ENCODE data around the gene PRSS36. TPM values are rescaled to one million over a fixed set of nuclear protein-coding genes. Genes with fewer than 3 reads are reported as not detected.

Gene PRSS36
- total and polyA plus RNA-seq, 9 of the 15 experiments (the other 6 are each of a cell fraction or from before 2014, with no cell fraction given) = 0.09 to 1.2 (median 0.54) TPM; not detected in 2

- Histone ChIP-seq H3K27me3 (ENCODE audit: control insufficient read depth in 2 of 2, insufficient read depth in 2 of 2, low read length in 2 of 2) (no peaks in the 10 kb centered on the region), H2AFZ (ENCODE audit: low read depth, low read length) (peak overlapping the region; percentile 65), H3K27ac (ENCODE audit: extremely low read depth, low read depth, low read length) (no peak overlapping the region), H3K4me3 (no peak overlapping the region), H3K9ac (ENCODE audit: insufficient read depth in 1 of 2, low read depth in 2 of 2, low read length in 2 of 2) (no peak overlapping the region), H3K4me1 (replicated peaks in 1 of 2; ENCODE audit: control insufficient read depth in 2 of 2, insufficient read depth in 2 of 2, low read length in 2 of 2) (peaks cover 5 to 14% of the 10 kb centered on the region in 2 experiments; a peak in 4 of 5 replicates), H3K9me1 (ENCODE audit: control insufficient read depth, insufficient read depth, low read length) (peaks cover 3% of the 10 kb centered on the region), H3K36me3 (ENCODE audit: control insufficient read depth, insufficient read depth, low read length) (no peaks in the 10 kb centered on the region), H3K9me3 (replicated peaks; ENCODE audit: control insufficient read depth, insufficient read depth, low read depth, low read length) (0 out of 2 replicates have a peak, but pooled peaks cover 4% of the 10 kb centered on the region), H4K20me1 (replicated peaks; ENCODE audit: control insufficient read depth, insufficient read depth, low read length) (no peaks in the 10 kb centered on the region), H3K4me2 (ENCODE audit: insufficient read depth, low read length) (no peak overlapping the region), H3K79me2 (ENCODE audit: control insufficient read depth, insufficient read depth, low read length) (no peaks in the 10 kb centered on the region; the same call in 2 of the 3 replicates)
- BruUV-seq (replicated peaks) = no TSS peak
- 39% methylated on average over 4 of the region's 4 CpGs for WGBS (ENCODE audit: insufficient coverage, low coverage, missing lambda C conversion rate)
- ATAC-seq (peak; percentile 13; the same call in 1 of the 3 replicates), FAIRE-seq (peak; percentile 71), DNase-seq (ENCODE audit: extremely low read depth in 1 of 4, low spot score in 3 of 4) (peak in 1 of 4 experiments; percentile 62)
- ChIA-PET POLR2A (interaction anchor here (0.8 to 3.0 kb wide), 6 partner anchors 15 to 115 kb away, joined by 3 to 19 read pairs (median 4); partner anchors contain the start of genes FUS, HSD3B7, ZNF646 and ZNF668), CTCF (ENCODE audit: low intra/inter-chr PET ratio) (no interaction called here)
- in situ Hi-C loops (cut with MboI) (no loop called here), intact Hi-C loops (cut with micrococcal nuclease) (loop anchor here (5.0 to 10.0 kb wide), 2 partner anchors 68 to 145 kb away; partner anchors contain the start of genes SETD1A and STX4)
- no peak for TF ChIP-seq IFI16 (CRISPR knock-in tag; IDR thresholded peaks at IDR 0.05)
- peak; percentile 57; the same call in 1 of the 2 replicates for TF ChIP-seq NFE2 (IDR thresholded peaks at IDR 0.05; ENCODE audit: low read depth)
- TF ChIP-seq IRF2 (CRISPR knock-in tag; IDR thresholded peaks at IDR 0.05) = no peak
- no peak for TF ChIP-seq FOXK1 (CRISPR knock-in tag; IDR thresholded peaks at IDR 0.05; ENCODE audit: borderline replicate concordance)
- TF ChIP-seq SMAD4 (CRISPR knock-in tag; conservative IDR thresholded peaks at IDR 0.05) = peak; percentile 70
- TF ChIP-seq FOXA3 (CRISPR knock-in tag; conservative IDR thresholded peaks at IDR 0.05 in 1 of 2, IDR thresholded peaks at IDR 0.05 in 1 of 2) = peak; percentile 71 to 93
- TF ChIP-seq POU5F1 (IDR thresholded peaks at IDR 0.05; ENCODE audit: borderline replicate concordance, low read depth, low read length, partially characterized antibody) = no peak
- TF ChIP-seq EP400 (IDR thresholded peaks at IDR 0.05) = peak; percentile 14; the same call in 1 of the 2 replicates
- TF ChIP-seq ZNF121 (CRISPR knock-in tag; conservative IDR thresholded peaks at IDR 0.05) = no peak
- no peak for TF ChIP-seq POLR2AphosphoS2 (IDR thresholded peaks at IDR 0.05; ENCODE audit: low read length)
- no peak for TF ChIP-seq ZNF778 (CRISPR knock-in tag; IDR thresholded peaks at IDR 0.05)
- TF ChIP-seq THRAP3 (IDR thresholded peaks at IDR 0.05; ENCODE audit: borderline replicate concordance) = no peak
- TF ChIP-seq DPF2 (IDR thresholded peaks at IDR 0.05) = peak; percentile 54
- TF ChIP-seq MAZ (CRISPR knock-in tag; conservative IDR thresholded peaks at IDR 0.05 in 1 of 2, IDR thresholded peaks at IDR 0.05 in 1 of 2) = no peak
- TF ChIP-seq, protein P1, sequence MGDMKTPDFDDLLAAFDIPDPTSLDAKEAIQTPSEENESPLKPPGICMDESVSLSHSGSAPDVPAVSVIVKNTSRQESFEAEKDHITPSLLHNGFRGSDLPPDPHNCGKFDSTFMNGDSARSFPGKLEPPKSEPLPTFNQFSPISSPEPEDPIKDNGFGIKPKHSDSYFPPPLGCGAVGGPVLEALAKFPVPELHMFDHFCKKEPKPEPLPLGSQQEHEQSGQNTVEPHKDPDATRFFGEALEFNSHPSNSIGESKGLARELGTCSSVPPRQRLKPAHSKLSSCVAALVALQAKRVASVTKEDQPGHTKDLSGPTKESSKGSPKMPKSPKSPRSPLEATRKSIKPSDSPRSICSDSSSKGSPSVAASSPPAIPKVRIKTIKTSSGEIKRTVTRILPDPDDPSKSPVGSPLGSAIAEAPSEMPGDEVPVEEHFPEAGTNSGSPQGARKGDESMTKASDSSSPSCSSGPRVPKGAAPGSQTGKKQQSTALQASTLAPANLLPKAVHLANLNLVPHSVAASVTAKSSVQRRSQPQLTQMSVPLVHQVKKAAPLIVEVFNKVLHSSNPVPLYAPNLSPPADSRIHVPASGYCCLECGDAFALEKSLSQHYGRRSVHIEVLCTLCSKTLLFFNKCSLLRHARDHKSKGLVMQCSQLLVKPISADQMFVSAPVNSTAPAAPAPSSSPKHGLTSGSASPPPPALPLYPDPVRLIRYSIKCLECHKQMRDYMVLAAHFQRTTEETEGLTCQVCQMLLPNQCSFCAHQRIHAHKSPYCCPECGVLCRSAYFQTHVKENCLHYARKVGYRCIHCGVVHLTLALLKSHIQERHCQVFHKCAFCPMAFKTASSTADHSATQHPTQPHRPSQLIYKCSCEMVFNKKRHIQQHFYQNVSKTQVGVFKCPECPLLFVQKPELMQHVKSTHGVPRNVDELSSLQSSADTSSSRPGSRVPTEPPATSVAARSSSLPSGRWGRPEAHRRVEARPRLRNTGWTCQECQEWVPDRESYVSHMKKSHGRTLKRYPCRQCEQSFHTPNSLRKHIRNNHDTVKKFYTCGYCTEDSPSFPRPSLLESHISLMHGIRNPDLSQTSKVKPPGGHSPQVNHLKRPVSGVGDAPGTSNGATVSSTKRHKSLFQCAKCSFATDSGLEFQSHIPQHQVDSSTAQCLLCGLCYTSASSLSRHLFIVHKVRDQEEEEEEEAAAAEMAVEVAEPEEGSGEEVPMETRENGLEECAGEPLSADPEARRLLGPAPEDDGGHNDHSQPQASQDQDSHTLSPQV (IDR thresholded peaks at IDR 0.05) = peak; percentile 85
- no peak for TF ChIP-seq CBX1 (IDR thresholded peaks at IDR 0.05; ENCODE audit: low read depth)
- TF ChIP-seq ARNT (IDR thresholded peaks at IDR 0.05) = no peak
- peak; percentile 56 for TF ChIP-seq SOX6 (IDR thresholded peaks at IDR 0.05)
- TF ChIP-seq MED1 (CRISPR knock-in tag; IDR thresholded peaks at IDR 0.05; ENCODE audit: borderline replicate concordance) = no peak
- TF ChIP-seq ZNF232 (CRISPR knock-in tag; IDR thresholded peaks at IDR 0.05) = no peak
Observed at GRCh38 chr16:31099860-31100638, 49.8 kb downstream of the PRSS36 start.

All from K562 (cell line).